SH-SY5Y (cell line): ENCODE data around the gene PDE9A.

ENCODE experiments used
- GATA2 ChIP-seq: IDR thresholded peaks from 2 replicates; pipeline ENCODE4 v1.6.1; 2011; ENCODE audit warnings: mild to moderate bottlenecking, low read depth, low read length
- GATA3 ChIP-seq: IDR thresholded peaks from 2 replicates; pipeline ENCODE4 v1.6.1; 2011; ENCODE audit warnings: low read depth, mild to moderate bottlenecking, low read length, moderate library complexity

The PDE9A gene

GRCh38 chr21:42653231-42654061 is at the start of gene PDE9A:
TSS of gene PDE9A (plus strand) at chr21:42653621. CDS start at chr21:42653815, 194 bp downstream.
- TF ChIP-seq GATA2 (no peak), GATA3 (no peak)

GRCh38 chr21:42607102-42607501 is 46.3 kb upstream of the PDE9A start:
- TF ChIP-seq GATA2: no peak
- TF ChIP-seq GATA3: no peak

- no peak for TF ChIP-seq GATA2
- TF ChIP-seq GATA3: no peak
Measured at GRCh38 chr21:42607525-42608102, 45.8 kb upstream of the PDE9A start.

- no peak for TF ChIP-seq GATA2
Measured at GRCh38 chr21:42608446-42608845, 45.0 kb upstream of the PDE9A start.

- no peak for TF ChIP-seq GATA2
- no peak for TF ChIP-seq GATA3
Measured at GRCh38 chr21:42609811-42610210, 43.6 kb upstream of the PDE9A start.

GRCh38 chr21:42611852-42612251 is 41.6 kb upstream of the PDE9A start:
- TF ChIP-seq GATA2 (no peak), GATA3 (no peak)

- TF ChIP-seq GATA3 (no peak), GATA2 (no peak)
Measured at GRCh38 chr21:42612390-42612789, 41.0 kb upstream of the PDE9A start.

GRCh38 chr21:42613756-42614155 is 39.7 kb upstream of the PDE9A start:
- TF ChIP-seq GATA3 (no peak), GATA2 (no peak)

GRCh38 chr21:42614396-42614795 is 39.0 kb upstream of the PDE9A start:
- no peak for TF ChIP-seq GATA3
- no peak for TF ChIP-seq GATA2

GRCh38 chr21:42614811-42615351 is 38.5 kb upstream of the PDE9A start:
- no peak for TF ChIP-seq GATA3
- peak; percentile 67 for TF ChIP-seq GATA2

- TF ChIP-seq GATA3 (no peak), GATA2 (no peak)
Measured at GRCh38 chr21:42615924-42616323, 37.5 kb upstream of the PDE9A start.

GRCh38 chr21:42616446-42616845 is 37.0 kb upstream of the PDE9A start:
- TF ChIP-seq GATA2 (no peak), GATA3 (no peak)

- no peak for TF ChIP-seq GATA2
- no peak for TF ChIP-seq GATA3
Measured at GRCh38 chr21:42616941-42617340, 36.5 kb upstream of the PDE9A start.

GRCh38 chr21:42617486-42617885 is 35.9 kb upstream of the PDE9A start:
- TF ChIP-seq GATA3 (no peak), GATA2 (no peak)

GRCh38 chr21:42618707-42619102 is 34.7 kb upstream of the PDE9A start:
- no peak for TF ChIP-seq GATA3
- TF ChIP-seq GATA2: no peak

GRCh38 chr21:42619166-42619565 is 34.3 kb upstream of the PDE9A start:
- TF ChIP-seq GATA3 (no peak), GATA2 (no peak)
